Measurements from ENCODE around the gene STS. TPM values are rescaled to one million over a fixed set of nuclear protein-coding genes. Genes with fewer than 3 reads are reported as not detected.

The STS gene
- total RNA-seq, 6 donors from 2014 or later = 5.2 to 15.1 (median 9.6) TPM

GRCh38 chrX:7119950-7120877 lies 27.3 kb upstream of the STS start:
- Histone ChIP-seq H3K27ac (peak overlapping the region in 2 of 4 donors; percentile 51 to 57), H3K9me3 (no peaks in the 10 kb centered on the region), H3K36me3 (no peaks in the 10 kb centered on the region), H3K27me3 (no peaks in the 10 kb centered on the region), H3K4me1 (peaks cover 0 to 23% (median 14%) of the 10 kb centered on the region in 4 donors), H3K4me3 (no peak overlapping the region)
- WGBS, 2 donors = 77 to 82% methylated on average over 7 of the region's 7 CpGs
- DNase-seq (no peak), ATAC-seq (ENCODE audit: low FRiP score in 2 of 2) (no peak)
- TF ChIP-seq POLR2A (IDR thresholded peaks at IDR 0.05) = no peak
- TF ChIP-seq CTCF (IDR thresholded peaks at IDR 0.05) = no peak
- no peak for TF ChIP-seq EP300 (IDR thresholded peaks at IDR 0.05)
- no peak for TF ChIP-seq POLR2AphosphoS5 (IDR thresholded peaks at IDR 0.05)

GRCh38 chrX:7120878-7121219 lies 26.7 kb upstream of the STS start:
- no peaks in the 10 kb centered on the region for H3K36me3 ChIP-seq
- ATAC-seq (ENCODE audit: low FRiP score in 2 of 2) (no peak), DNase-seq (no peak)
- no peaks in the 10 kb centered on the region for H3K9me3 ChIP-seq
- H3K27me3 ChIP-seq = no peaks in the 10 kb centered on the region
- peaks cover 0 to 23% (median 14%) of the 10 kb centered on the region in 4 donors for H3K4me1 ChIP-seq
- H3K27ac ChIP-seq = peak overlapping the region in 2 of 4 donors; percentile 1 to 51
- no peak for TF ChIP-seq CTCF (IDR thresholded peaks at IDR 0.05)
- TF ChIP-seq POLR2AphosphoS5 (IDR thresholded peaks at IDR 0.05) = no peak
- 29 to 40% methylated on average over 2 of the region's 2 CpGs for WGBS, 2 donors
- no peak overlapping the region for H3K4me3 ChIP-seq

- no peaks in the 10 kb centered on the region for H3K27me3 ChIP-seq
- no peaks in the 10 kb centered on the region for H3K36me3 ChIP-seq
- peaks cover 0 to 10% (median 4%) of the 10 kb centered on the region in 4 donors for H3K4me1 ChIP-seq
- no peak for ATAC-seq (ENCODE audit: low FRiP score in 2 of 2)
- H3K4me3 ChIP-seq = no peak overlapping the region
- DNase-seq = no peak
- H3K9me3 ChIP-seq = no peaks in the 10 kb centered on the region
- H3K27ac ChIP-seq = no peak overlapping the region
- no peak for TF ChIP-seq POLR2A (IDR thresholded peaks at IDR 0.05)
- no peak for TF ChIP-seq POLR2AphosphoS5 (IDR thresholded peaks at IDR 0.05)
- no peak for TF ChIP-seq CTCF (IDR thresholded peaks at IDR 0.05)
- TF ChIP-seq EP300 (IDR thresholded peaks at IDR 0.05) = no peak
- WGBS, 2 donors = 82 to 88% methylated on average over 2 of the region's 2 CpGs
Measured at GRCh38 chrX:7127056-7127455, 20.5 kb upstream of the STS start.

GRCh38 chrX:7131621-7132020 lies 15.9 kb upstream of the STS start:
- ATAC-seq (ENCODE audit: low FRiP score in 2 of 2) = no peak
- no peak overlapping the region for H3K4me3 ChIP-seq
- H3K4me1 ChIP-seq = peaks cover 0 to 31% (median 16%) of the 10 kb centered on the region in 4 donors
- no peak for TF ChIP-seq EP300 (IDR thresholded peaks at IDR 0.05)
- no peak for TF ChIP-seq CTCF (IDR thresholded peaks at IDR 0.05)
- no peak for TF ChIP-seq POLR2AphosphoS5 (IDR thresholded peaks at IDR 0.05)
- TF ChIP-seq POLR2A (IDR thresholded peaks at IDR 0.05) = no peak
- no peaks in the 10 kb centered on the region for H3K9me3 ChIP-seq
- H3K36me3 ChIP-seq = no peaks in the 10 kb centered on the region
- no peaks in the 10 kb centered on the region for H3K27me3 ChIP-seq
- peak overlapping the region; percentile 18 to 77 (median 68) for H3K27ac ChIP-seq
- DNase-seq = no peak
- 79 to 90% methylated on average over 5 to 13 of the region's 13 CpGs for WGBS, 2 donors

Measured in upper lobe of left lung (tissue), 6 donors.